HepG2 (cell line): ENCODE data around the gene OR6S1. TPM values are rescaled to one million over a fixed set of nuclear protein-coding genes. Genes with fewer than 3 reads are reported as not detected.

Experiments
- BCL6 ChIP-seq: IDR thresholded peaks from 2 replicates; pipeline ENCODE4 v1.6.1; 2016; ENCODE audit warnings: missing genetic modification reagents, missing compliant biosample characterization
- CAMTA2 ChIP-seq: sonication (generic); formaldehyde crosslinking; IDR thresholded peaks from 2 replicates; pipeline ENCODE4 v1.4.0; 2020; ENCODE audit warnings: mild to moderate bottlenecking, missing genetic modification reagents, borderline replicate concordance
- CBX1 ChIP-seq: IDR thresholded peaks from one replicate; pipeline ENCODE4 v1.6.1; 2016; ENCODE audit warnings: antibody characterized with exemption, low read depth
- DRAP1 ChIP-seq: IDR thresholded peaks from 2 replicates; pipeline ENCODE4 v1.6.1; 2016; ENCODE audit warnings: missing genetic modification reagents, missing compliant biosample characterization
- FOXK1 ChIP-seq: sonication (generic); formaldehyde crosslinking; IDR thresholded peaks from 2 replicates; pipeline ENCODE4 v1.4.0; 2020; ENCODE audit warnings: low read depth, missing genetic modification reagents, borderline replicate concordance
- HMG20B ChIP-seq: conservative IDR thresholded peaks from 2 replicates; pipeline ENCODE4 v1.6.1; 2016; ENCODE audit warnings: missing genetic modification reagents, missing compliant biosample characterization
- HMGA1 ChIP-seq: sonication (generic); formaldehyde crosslinking; conservative IDR thresholded peaks from 2 replicates; pipeline ENCODE4 v1.4.0; 2020; ENCODE audit warnings: missing genetic modification reagents
- KAT7 ChIP-seq: IDR thresholded peaks from 2 replicates; pipeline ENCODE4 v1.6.1; 2018; ENCODE audit warnings: borderline replicate concordance, missing compliant biosample characterization
- KLF16 ChIP-seq, 2 experiments: sonication (generic) in 1 of 2; formaldehyde crosslinking in 1 of 2; IDR thresholded peaks; 2 replicates each; pipeline versions ENCODE4 v1.6.1 to v1.8.0; 2016 to 2023; ENCODE audit warnings: missing genetic modification reagents in 2 of 2, missing compliant biosample characterization in 1 of 2
- MYNN ChIP-seq: sonication (generic); formaldehyde crosslinking; IDR thresholded peaks from 2 replicates; pipeline ENCODE4 v1.4.0; 2020; ENCODE audit warnings: mild to moderate bottlenecking, low read depth, missing genetic modification reagents
- NFKB2 ChIP-seq: sonication (generic); formaldehyde crosslinking; IDR thresholded peaks from 2 replicates; pipeline ENCODE4 v1.4.0; 2020; ENCODE audit warnings: missing genetic modification reagents, borderline replicate concordance
- POGK ChIP-seq: sonication (generic); formaldehyde crosslinking; conservative IDR thresholded peaks from 2 replicates; pipeline ENCODE4 v1.8.0; 2022; ENCODE audit warnings: mild to moderate bottlenecking, moderate library complexity, missing genetic modification reagents
- TEAD3 ChIP-seq: optimal IDR thresholded peaks from 2 replicates; pipeline ENCODE3; 2016; ENCODE audit warnings: borderline replicate concordance
- THAP11 ChIP-seq: IDR thresholded peaks from 2 replicates; pipeline ENCODE4 v1.6.1; 2016; ENCODE audit warnings: missing biosample characterization, missing genetic modification reagents
- ZFAT ChIP-seq: sonication (generic); formaldehyde crosslinking; conservative IDR thresholded peaks from 2 replicates; pipeline ENCODE4 v1.8.1; 2023; ENCODE audit warnings: missing genetic modification reagents, inconsistent platforms
- ZFP36L1 ChIP-seq: sonication (generic); formaldehyde crosslinking; IDR thresholded peaks from 2 replicates; pipeline ENCODE4 v1.8.0; 2022; ENCODE audit warnings: mild to moderate bottlenecking, missing genetic modification reagents, moderate library complexity
- ZNF205 ChIP-seq: IDR thresholded peaks from 2 replicates; pipeline ENCODE4 v1.6.1; 2018; ENCODE audit warnings: missing biosample characterization, missing genetic modification reagents
- ZNF383 ChIP-seq: sonication (generic); formaldehyde crosslinking; IDR thresholded peaks from 2 replicates; pipeline ENCODE4 v1.4.0; 2020; ENCODE audit warnings: missing genetic modification reagents, mild to moderate bottlenecking, borderline replicate concordance
- ZNF432 ChIP-seq: sonication (generic); formaldehyde crosslinking; IDR thresholded peaks from 2 replicates; pipeline ENCODE4 v1.5.0; 2020; ENCODE audit warnings: missing genetic modification reagents, mild to moderate bottlenecking, borderline replicate concordance
- ZNF660 ChIP-seq: sonication (generic); formaldehyde crosslinking; IDR thresholded peaks from 2 replicates; pipeline ENCODE4 v1.5.1; 2020; ENCODE audit warnings: mild to moderate bottlenecking, low read depth, missing genetic modification reagents, borderline replicate concordance
- ZNF749 ChIP-seq: sonication (generic); formaldehyde crosslinking; IDR thresholded peaks from 2 replicates; pipeline ENCODE4 v1.8.0; 2022; ENCODE audit warnings: mild to moderate bottlenecking, missing genetic modification reagents, moderate library complexity, borderline replicate concordance
- ZNF772 ChIP-seq: sonication (generic); formaldehyde crosslinking; IDR thresholded peaks from 2 replicates; pipeline ENCODE4 v1.5.0; 2020; ENCODE audit warnings: mild to moderate bottlenecking, missing genetic modification reagents
- polyA plus RNA-seq, 8 experiments: library from polyadenylated mRNA; depleted of rRNA in 3 of 8; stranded (reverse) in 7 of 8; unstranded in 1 of 8; fragments of >200 nt; fragmentation: Illumina TruSeq in 4 of 8; extraction: Trizol in 4 of 8; gene quantifications; 2 replicates each; pipeline versions ENCODE4 v1.2.1 to v1.2.3, GENCODE V29; 2011 to 2016; ENCODE audit warnings: low read depth in 4 of 8, missing spikeins in 1 of 8, mixed read lengths in 1 of 8; ENCODE audit not compliant: insufficient read depth in 1 of 8
- total RNA-seq, 5 experiments: library from RNA; depleted of rRNA; stranded (reverse); fragments of >200 nt; fragmentation: Illumina TruSeq; extraction: Trizol; gene quantifications; 2 replicates each; pipeline ENCODE4 v1.2.3, GENCODE V29; 2016; ENCODE audit warnings: low read depth in 1 of 5
- TF ChIP-seq, protein P1 (sequence below): sonication (generic); formaldehyde crosslinking; IDR thresholded peaks from 2 replicates; pipeline ENCODE4 v1.8.0; 2022; ENCODE audit warnings: mild to moderate bottlenecking, missing genetic modification reagents, borderline replicate concordance
- TF ChIP-seq, protein P2 (sequence below): sonication (generic); formaldehyde crosslinking; conservative IDR thresholded peaks from 2 replicates; pipeline ENCODE4 v1.4.0; 2020; ENCODE audit warnings: missing genetic modification reagents

OR6S1 gene
- total and polyA plus RNA-seq, 2 of the 13 experiments (the other 11 are each of a cell fraction or from before 2014, with no cell fraction given) = 0.09 TPM; not detected in 1

DNA sequence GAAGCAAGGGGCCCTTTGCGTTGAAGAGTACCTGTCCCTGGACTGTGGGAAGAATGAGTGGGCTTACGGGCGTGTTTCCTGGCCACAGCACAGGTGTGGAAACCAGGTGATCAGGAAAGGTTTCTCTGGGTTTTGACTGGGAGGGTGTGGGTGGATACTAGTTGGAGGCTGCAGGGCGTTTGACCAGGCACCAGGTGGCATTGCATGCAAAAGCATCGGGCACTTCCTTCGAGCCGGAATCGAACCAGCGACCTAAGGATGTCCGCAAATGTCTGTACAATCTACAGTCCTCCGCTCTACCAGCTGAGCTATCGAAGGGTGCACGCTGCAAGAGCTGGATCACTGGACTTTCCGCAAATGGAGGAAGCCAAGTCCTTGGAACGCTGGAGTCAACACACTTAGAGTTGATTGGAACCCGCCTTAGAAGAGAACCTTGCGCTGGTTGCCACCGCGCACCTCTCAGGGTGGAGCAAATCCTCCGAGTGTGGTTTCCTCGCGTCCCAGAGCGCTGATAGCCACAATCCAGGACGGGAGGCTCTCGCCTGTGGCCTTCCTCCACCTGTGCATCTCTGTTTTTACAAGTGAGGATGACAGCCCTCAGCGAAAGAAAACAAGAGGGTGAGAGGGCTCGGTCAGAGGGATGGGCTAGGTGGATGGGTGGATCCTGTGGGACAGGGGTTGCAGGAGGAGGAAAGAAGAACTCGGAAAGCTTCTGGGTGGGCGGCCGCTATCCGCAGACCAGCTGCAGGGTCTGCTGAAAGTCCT, 21.7 kb upstream of the OR6S1 start (continued):
- TF ChIP-seq ZNF205 (CRISPR knock-in tag) (0 out of 2 replicates have a peak, but pooled peaks have one; percentile 52), ZNF660 (CRISPR knock-in tag) (no peak), ZNF432 (CRISPR knock-in tag) (no peak), CBX1 (peak; percentile 45), CAMTA2 (CRISPR knock-in tag) (no peak), KLF16 (CRISPR knock-in tag; IDR thresholded peaks at IDR 0.05) (peak in 1 of 2 experiments; percentile 71; a peak in 2 of 4 replicates), BCL6 (CRISPR knock-in tag) (no peak), HMGA1 (CRISPR knock-in tag) (no peak), HMG20B (CRISPR knock-in tag) (0 out of 2 replicates have a peak, but pooled peaks have one; percentile 41), POGK (CRISPR knock-in tag) (no peak), ZNF772 (peak; percentile 64; the same call in 1 of the 2 replicates), DRAP1 (CRISPR knock-in tag) (peak; percentile 43), TEAD3 (CRISPR knock-in tag) (peak; percentile 76), KAT7 (CRISPR knock-in tag) (no peak), THAP11 (CRISPR knock-in tag) (peak; percentile 72), ZFP36L1 (CRISPR knock-in tag) (no peak), ZFAT (CRISPR knock-in tag) (no peak), NFKB2 (CRISPR knock-in tag) (peak; percentile 54; the same call in 1 of the 2 replicates), MYNN (0 out of 2 replicates have a peak, but pooled peaks have one; percentile 35), ZNF383 (0 out of 2 replicates have a peak, but pooled peaks have one; percentile 33), ZNF749 (CRISPR knock-in tag) (no peak), FOXK1 (CRISPR knock-in tag) (peak; percentile 48; the same call in 1 of the 2 replicates)
- TF ChIP-seq, protein P1, sequence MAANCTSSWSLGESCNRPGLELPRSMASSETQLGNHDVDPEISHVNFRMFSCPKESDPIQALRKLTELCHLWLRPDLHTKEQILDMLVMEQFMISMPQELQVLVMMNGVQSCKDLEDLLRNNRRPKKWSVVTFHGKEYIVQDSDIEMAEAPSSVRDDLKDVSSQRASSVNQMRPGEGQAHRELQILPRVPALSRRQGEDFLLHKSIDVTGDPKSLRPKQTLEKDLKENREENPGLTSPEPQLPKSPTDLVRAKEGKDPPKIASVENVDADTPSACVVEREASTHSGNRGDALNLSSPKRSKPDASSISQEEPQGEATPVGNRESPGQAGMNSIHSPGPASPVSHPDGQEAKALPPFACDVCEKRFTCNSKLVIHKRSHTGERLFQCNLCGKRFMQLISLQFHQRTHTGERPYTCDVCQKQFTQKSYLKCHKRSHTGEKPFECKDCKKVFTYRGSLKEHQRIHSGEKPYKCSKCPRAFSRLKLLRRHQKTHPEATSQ (CRISPR knock-in tag) = no peak
- TF ChIP-seq, protein P2, sequence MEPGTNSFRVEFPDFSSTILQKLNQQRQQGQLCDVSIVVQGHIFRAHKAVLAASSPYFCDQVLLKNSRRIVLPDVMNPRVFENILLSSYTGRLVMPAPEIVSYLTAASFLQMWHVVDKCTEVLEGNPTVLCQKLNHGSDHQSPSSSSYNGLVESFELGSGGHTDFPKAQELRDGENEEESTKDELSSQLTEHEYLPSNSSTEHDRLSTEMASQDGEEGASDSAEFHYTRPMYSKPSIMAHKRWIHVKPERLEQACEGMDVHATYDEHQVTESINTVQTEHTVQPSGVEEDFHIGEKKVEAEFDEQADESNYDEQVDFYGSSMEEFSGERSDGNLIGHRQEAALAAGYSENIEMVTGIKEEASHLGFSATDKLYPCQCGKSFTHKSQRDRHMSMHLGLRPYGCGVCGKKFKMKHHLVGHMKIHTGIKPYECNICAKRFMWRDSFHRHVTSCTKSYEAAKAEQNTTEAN (CRISPR knock-in tag) = 0 out of 2 replicates have a peak, but pooled peaks have one; percentile 27
